Activated CD8-positive, alpha-beta T cell treated with anti-CD3 and anti-CD28 coated beads for 36 hours (primary cell): Measurements from ENCODE around the gene TFDP1. TPM values are rescaled to one million over a fixed set of nuclear protein-coding genes. Genes with fewer than 3 reads are reported as not detected.

Source experiments
- ATAC-seq: fragments of 200-7000 bp; cut with Tn5 transposase; one replicate; pipeline ENCODE4 v1.10.0; 2021; ENCODE audit warnings: mild to moderate bottlenecking, moderate library complexity
- CTCF ChIA-PET: fragments of 350-600 bp; sonication (Branson Sonifier 250); formaldehyde crosslinking; loops from one replicate; lab custom pipeline; 2021; ENCODE audit warnings: antibody characterized with exemption; lab: Charles Lee
- POLR2A ChIA-PET: fragments of 350-600 bp; sonication (Branson Sonifier 250); formaldehyde crosslinking; loops from one replicate; lab custom pipeline; 2021; ENCODE audit warnings: antibody characterized with exemption; lab: Charles Lee
- DNase-seq: peaks from one replicate; pipeline ENCODE4 v3.0.0-alpha.2; 2020
- H3K27ac Mint-ChIP-seq: one replicate; pipeline ENCODE4 v1.8.0; 2021; ENCODE audit warnings: mild to moderate bottlenecking, mixed read lengths
- H3K27me3 Mint-ChIP-seq: one replicate; pipeline ENCODE4 v1.8.0; 2021; ENCODE audit warnings: mixed read lengths
- H3K36me3 Mint-ChIP-seq: one replicate; pipeline ENCODE4 v1.8.0; 2021; ENCODE audit warnings: low read depth, mixed read lengths
- H3K4me1 Mint-ChIP-seq: one replicate; pipeline ENCODE4 v1.8.0; 2021; ENCODE audit warnings: low read depth, mixed read lengths
- H3K4me3 Mint-ChIP-seq: one replicate; pipeline ENCODE4 v1.8.0; 2021; ENCODE audit warnings: mild to moderate bottlenecking, moderate library complexity, mixed read lengths
- H3K9me3 Mint-ChIP-seq: one replicate; pipeline ENCODE4 v1.8.0; 2021; ENCODE audit warnings: mixed read lengths
- intact Hi-C: fragments of 100-400 bp; cut with micrococcal nuclease; formaldehyde crosslinking; loops from one replicate; pipeline ENCODE4 v1.10.0; 2022
- total RNA-seq, 2 experiments: library from RNA; stranded (reverse); gene quantifications; one replicate each; pipeline ENCODE4 v1.2.3, GENCODE V29; 2021
- TF ChIP-seq, protein P1 (sequence below): fragments of 200-600 bp; IDR thresholded peaks from one replicate; pipeline ENCODE4 v1.8.0; 2022; ENCODE audit warnings: antibody characterized with exemption, mild to moderate bottlenecking

The TFDP1 gene
- total RNA-seq, 2 experiments from 2014 or later, result 174 to 184 TPM

- Mint-ChIP-seq H3K9me3 (peaks cover under 1% of the 10 kb centered on the region), H3K4me3 (no peak within 1 kb of the TSS), H3K27me3 (no peaks in the 10 kb centered on the region), H3K36me3 (no peaks in the 10 kb centered on the region), H3K4me1 (peaks cover under 1% of the 10 kb centered on the region), H3K27ac (no peak within 1 kb of the TSS)
- DNase-seq (no peak), ATAC-seq (no peak)
- intact Hi-C loops, result no loop called here
- TF ChIP-seq, protein P1, sequence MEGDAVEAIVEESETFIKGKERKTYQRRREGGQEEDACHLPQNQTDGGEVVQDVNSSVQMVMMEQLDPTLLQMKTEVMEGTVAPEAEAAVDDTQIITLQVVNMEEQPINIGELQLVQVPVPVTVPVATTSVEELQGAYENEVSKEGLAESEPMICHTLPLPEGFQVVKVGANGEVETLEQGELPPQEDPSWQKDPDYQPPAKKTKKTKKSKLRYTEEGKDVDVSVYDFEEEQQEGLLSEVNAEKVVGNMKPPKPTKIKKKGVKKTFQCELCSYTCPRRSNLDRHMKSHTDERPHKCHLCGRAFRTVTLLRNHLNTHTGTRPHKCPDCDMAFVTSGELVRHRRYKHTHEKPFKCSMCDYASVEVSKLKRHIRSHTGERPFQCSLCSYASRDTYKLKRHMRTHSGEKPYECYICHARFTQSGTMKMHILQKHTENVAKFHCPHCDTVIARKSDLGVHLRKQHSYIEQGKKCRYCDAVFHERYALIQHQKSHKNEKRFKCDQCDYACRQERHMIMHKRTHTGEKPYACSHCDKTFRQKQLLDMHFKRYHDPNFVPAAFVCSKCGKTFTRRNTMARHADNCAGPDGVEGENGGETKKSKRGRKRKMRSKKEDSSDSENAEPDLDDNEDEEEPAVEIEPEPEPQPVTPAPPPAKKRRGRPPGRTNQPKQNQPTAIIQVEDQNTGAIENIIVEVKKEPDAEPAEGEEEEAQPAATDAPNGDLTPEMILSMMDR, result no peak
- ChIA-PET CTCF (interaction anchor here (1.9 kb wide), 1 partner anchor 75 kb away, joined by 5 read pairs; no protein-coding TSS in a partner anchor), POLR2A (no interaction called here)
Measured at GRCh38 chr13:113666951-113667701, 82.6 kb downstream of the TFDP1 start, which contains the start of gene GRK1. TSS of gene GRK1 (plus strand) at chr13:113667219. CDS start at chr13:113667387, 168 bp downstream.

GRCh38 chr13:113667771-113668490 lies 83.4 kb downstream of the TFDP1 start:
- POLR2A ChIA-PET, result no interaction called here
- peaks cover 3% of the 10 kb centered on the region for H3K4me1 Mint-ChIP-seq
- TF ChIP-seq, protein P1, result no peak
- DNase-seq, result no peak
- ATAC-seq, result no peak
- H3K27me3 Mint-ChIP-seq, result no peaks in the 10 kb centered on the region
- H3K4me3 Mint-ChIP-seq, result no peak overlapping the region
- no peaks in the 10 kb centered on the region for H3K36me3 Mint-ChIP-seq
- H3K27ac Mint-ChIP-seq, result no peak overlapping the region
- intact Hi-C loops, result no loop called here
- peaks cover 3% of the 10 kb centered on the region for H3K9me3 Mint-ChIP-seq
- CTCF ChIA-PET, result interaction anchor here (1.9 kb wide), 1 partner anchor 74 kb away, joined by 5 read pairs; no protein-coding TSS in a partner anchor

GRCh38 chr13:113668491-113668971 lies 84.0 kb downstream of the TFDP1 start:
- Mint-ChIP-seq H3K27ac (no peak overlapping the region), H3K27me3 (no peaks in the 10 kb centered on the region), H3K36me3 (no peaks in the 10 kb centered on the region), H3K4me3 (no peak overlapping the region), H3K9me3 (peaks cover 3% of the 10 kb centered on the region), H3K4me1 (peaks cover 3% of the 10 kb centered on the region)
- ChIA-PET POLR2A (no interaction called here), CTCF (no interaction called here)
- intact Hi-C loops, result no loop called here
- DNase-seq (no peak), ATAC-seq (no peak)
- TF ChIP-seq, protein P1, result no peak

GRCh38 chr13:113669231-113669754 lies 84.7 kb downstream of the TFDP1 start:
- no peak for DNase-seq
- no peak for ATAC-seq
- CTCF ChIA-PET, result no interaction called here
- no peaks in the 10 kb centered on the region for H3K27me3 Mint-ChIP-seq
- POLR2A ChIA-PET, result no interaction called here
- peaks cover 3% of the 10 kb centered on the region for H3K9me3 Mint-ChIP-seq
- H3K27ac Mint-ChIP-seq, result no peak overlapping the region
- TF ChIP-seq, protein P1, result no peak
- peaks cover 3% of the 10 kb centered on the region for H3K4me1 Mint-ChIP-seq
- no peaks in the 10 kb centered on the region for H3K36me3 Mint-ChIP-seq
- H3K4me3 Mint-ChIP-seq, result no peak overlapping the region
- intact Hi-C loops, result no loop called here
